ENCODE data around the gene MMP17.

- no peak for TF ChIP-seq POLR2A (IDR thresholded peaks at IDR 0.05; ENCODE audit: low read depth, low read length)
- no peak for TF ChIP-seq TAF1 (IDR thresholded peaks at IDR 0.05; ENCODE audit: low read depth, low read length)
- TF ChIP-seq PAX5 (IDR thresholded peaks at IDR 0.05; ENCODE audit: insufficient read depth, low read length, severe bottlenecking) = no peak
- no peak for TF ChIP-seq POLR2AphosphoS5 (IDR thresholded peaks at IDR 0.05; ENCODE audit: low read depth, low read length)
- no peak for TF ChIP-seq POU2F2 (IDR thresholded peaks at IDR 0.05; ENCODE audit: low read depth, low read length)
- TF ChIP-seq SPI1 (IDR thresholded peaks at IDR 0.05; ENCODE audit: low read depth, low read length) = no peak
Measured at GRCh38 chr12:131869871-131870418, 41.8 kb downstream of the MMP17 start.

Measured in GM12891 (cell line).